Measurements from ENCODE around the gene NT5C1A.

NT5C1A gene

DNA sequence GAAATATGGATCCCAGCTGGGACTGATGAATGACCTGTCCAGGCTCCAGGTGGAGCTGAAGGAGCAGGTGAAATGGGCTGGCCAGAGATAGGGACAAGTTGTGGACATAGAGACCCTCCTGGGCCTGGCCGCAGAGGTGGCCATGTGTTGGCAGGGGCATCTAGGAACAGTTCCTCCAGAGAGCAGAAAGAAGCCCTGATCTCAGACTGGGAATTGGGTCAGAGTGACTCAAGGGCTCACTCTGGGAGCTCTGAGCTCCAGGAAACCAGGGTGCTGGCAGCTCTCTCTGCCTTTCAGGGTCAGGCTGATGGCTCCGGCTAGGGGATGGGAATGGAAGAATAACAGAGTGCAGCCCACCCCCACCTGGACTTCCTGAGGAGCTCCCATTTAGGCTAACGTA is 3.0 kb downstream of the NT5C1A start:
- Histone ChIP-seq H2AK5ac (ENCODE audit: low read depth, low read length) (no peak overlapping the region), H3K4me3 (ENCODE audit: low read length in 2 of 2) (no peak overlapping the region), H3K4ac (ENCODE audit: low read length) (no peak overlapping the region), H3K9me3 (replicated peaks in 1 of 2; ENCODE audit: control insufficient read depth in 2 of 2, insufficient read depth in 1 of 2, low read depth in 1 of 2, low read length in 2 of 2) (peaks cover 0 to 1% of the 10 kb centered on the region in 2 donors), H3K9ac (ENCODE audit: low read depth, low read length, poor library complexity) (no peak overlapping the region), H2BK12ac (ENCODE audit: low read length) (no peak overlapping the region), H3K4me2 (ENCODE audit: insufficient read depth, low read length, poor library complexity, severe bottlenecking) (no peak overlapping the region), H2BK120ac (ENCODE audit: low read depth, low read length) (no peak overlapping the region), H3K23ac (ENCODE audit: low read depth, low read length, poor library complexity) (no peak overlapping the region), H3K18ac (ENCODE audit: low read length) (no peak overlapping the region), H4K91ac (ENCODE audit: low read depth, low read length, poor library complexity) (no peak overlapping the region), H4K8ac (ENCODE audit: low read depth, low read length) (no peak overlapping the region), H3K27me3 (ENCODE audit: control insufficient read depth in 3 of 3, insufficient read depth in 3 of 3, low read depth in 1 of 3, low read length in 3 of 3) (peaks cover 6 to 81% (median 60%) of the 10 kb centered on the region in 3 experiments), H3K27ac (replicated peaks; ENCODE audit: low read length) (no peak overlapping the region), H2BK15ac (ENCODE audit: low read length) (no peak overlapping the region), H3K14ac (ENCODE audit: low read length) (no peak overlapping the region), H3K36me3 (replicated peaks in 1 of 2; ENCODE audit: control insufficient read depth in 2 of 2, insufficient read depth in 2 of 2, low read length in 2 of 2) (no peaks in the 10 kb centered on the region), H2BK5ac (ENCODE audit: low read length) (no peak overlapping the region), H2AFZ (ENCODE audit: low read length) (no peak overlapping the region), H3K79me1 (ENCODE audit: low read depth, low read length) (no peaks in the 10 kb centered on the region), H3K4me1 (ENCODE audit: control insufficient read depth in 2 of 2, insufficient read depth in 1 of 2, low read depth in 1 of 2, low read length in 2 of 2) (peaks cover 5 to 8% of the 10 kb centered on the region in 2 donors)
- no peak for DNase-seq (ENCODE audit: low spot score)
- WGBS, 2 donors (ENCODE audit: extremely low coverage in 2 of 2, insufficient read length in 2 of 2, insufficient replicate concordance in 1 of 2) = no CpG with 5 or more reads among the region's 3 CpGs

DNA sequence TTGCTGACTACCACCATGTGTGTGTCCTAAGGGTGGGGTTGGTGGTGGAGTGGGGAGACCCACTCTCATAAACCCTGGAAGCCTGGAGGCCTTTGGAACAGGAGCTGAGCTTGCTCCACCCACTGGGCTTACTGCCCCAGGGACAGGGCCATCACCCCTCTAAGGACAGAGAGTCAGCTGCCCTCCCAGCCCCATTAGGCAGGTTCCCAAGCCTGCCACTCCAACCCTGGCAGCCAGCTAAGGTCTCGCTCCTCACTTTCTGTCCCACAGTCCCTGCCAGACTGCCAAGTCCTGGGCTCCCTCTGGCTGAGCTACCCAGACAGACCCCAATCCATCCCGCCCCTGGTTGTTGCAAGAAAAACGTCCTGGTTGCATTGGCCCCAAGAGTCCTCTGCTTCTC is 3.8 kb downstream of the NT5C1A start:
- no peak for DNase-seq (ENCODE audit: low spot score)
- no CpG with 5 or more reads among the region's 3 CpGs for WGBS, 2 donors (ENCODE audit: extremely low coverage in 2 of 2, insufficient read length in 2 of 2, insufficient replicate concordance in 1 of 2)
- peaks cover 6 to 73% (median 56%) of the 10 kb centered on the region in 3 experiments for H3K27me3 ChIP-seq (ENCODE audit: control insufficient read depth in 3 of 3, insufficient read depth in 3 of 3, low read depth in 1 of 3, low read length in 3 of 3)

DNA sequence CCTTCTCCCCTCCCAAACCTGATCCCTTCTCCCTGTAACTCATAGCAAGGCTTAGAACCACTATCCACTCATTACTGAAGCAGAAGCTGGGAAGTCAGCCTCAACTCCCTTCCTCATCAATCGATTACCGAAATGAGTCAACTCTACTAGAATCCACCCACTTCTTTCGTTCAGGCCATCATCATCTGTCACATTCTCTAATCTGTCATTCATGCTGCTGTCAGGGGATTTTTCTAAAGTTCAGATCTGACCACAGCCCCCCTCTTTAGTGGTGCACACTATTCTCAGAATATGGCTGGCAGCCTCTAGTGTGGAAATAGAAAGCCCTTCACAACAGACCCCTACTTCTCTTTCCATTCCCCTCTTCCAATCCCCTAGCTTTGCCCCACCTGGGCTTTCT is 5.1 kb downstream of the NT5C1A start:
- H3K36me3 ChIP-seq (replicated peaks in 1 of 2; ENCODE audit: control insufficient read depth in 2 of 2, insufficient read depth in 2 of 2, low read length in 2 of 2) = no peaks in the 10 kb centered on the region
- no peak overlapping the region for H2AK5ac ChIP-seq (ENCODE audit: low read depth, low read length)
- no CpG with 5 or more reads among the region's 3 CpGs for WGBS, 2 donors (ENCODE audit: extremely low coverage in 2 of 2, insufficient read length in 2 of 2, insufficient replicate concordance in 1 of 2)
- no peak overlapping the region for H3K4me3 ChIP-seq (ENCODE audit: low read length in 2 of 2)
- H4K8ac ChIP-seq (ENCODE audit: low read depth, low read length) = no peak overlapping the region
- peaks cover 5 to 6% of the 10 kb centered on the region in 2 donors for H3K4me1 ChIP-seq (ENCODE audit: control insufficient read depth in 2 of 2, insufficient read depth in 1 of 2, low read depth in 1 of 2, low read length in 2 of 2)
- H3K18ac ChIP-seq (ENCODE audit: low read length) = no peak overlapping the region
- no peak overlapping the region for H2AFZ ChIP-seq (ENCODE audit: low read length)
- no peak overlapping the region for H4K91ac ChIP-seq (ENCODE audit: low read depth, low read length, poor library complexity)
- H3K23ac ChIP-seq (ENCODE audit: low read depth, low read length, poor library complexity) = no peak overlapping the region
- no peak overlapping the region for H3K4me2 ChIP-seq (ENCODE audit: insufficient read depth, low read length, poor library complexity, severe bottlenecking)
- no peak overlapping the region for H2BK15ac ChIP-seq (ENCODE audit: low read length)
- H2BK12ac ChIP-seq (ENCODE audit: low read length) = no peak overlapping the region
- H2BK120ac ChIP-seq (ENCODE audit: low read depth, low read length) = no peak overlapping the region
- no peak overlapping the region for H3K4ac ChIP-seq (ENCODE audit: low read length)
- H2BK5ac ChIP-seq (ENCODE audit: low read length) = no peak overlapping the region
- no peak overlapping the region for H3K14ac ChIP-seq (ENCODE audit: low read length)
- no peak overlapping the region for H3K9ac ChIP-seq (ENCODE audit: low read depth, low read length, poor library complexity)
- H3K27ac ChIP-seq (replicated peaks; ENCODE audit: low read length) = no peak overlapping the region
- peaks cover 6 to 65% (median 43%) of the 10 kb centered on the region in 3 experiments for H3K27me3 ChIP-seq (ENCODE audit: control insufficient read depth in 3 of 3, insufficient read depth in 3 of 3, low read depth in 1 of 3, low read length in 3 of 3)
- H3K9me3 ChIP-seq (replicated peaks in 1 of 2; ENCODE audit: control insufficient read depth in 2 of 2, insufficient read depth in 1 of 2, low read depth in 1 of 2, low read length in 2 of 2) = peaks cover 0 to 1% of the 10 kb centered on the region in 2 donors
- no peaks in the 10 kb centered on the region for H3K79me1 ChIP-seq (ENCODE audit: low read depth, low read length)
- DNase-seq (ENCODE audit: low spot score) = no peak

More for the DNA sequence above, 3.8 kb downstream of the NT5C1A start:
- H2BK120ac ChIP-seq (ENCODE audit: low read depth, low read length) = no peak overlapping the region
- H3K18ac ChIP-seq (ENCODE audit: low read length) = no peak overlapping the region
- peaks cover 0 to 1% of the 10 kb centered on the region in 2 donors for H3K9me3 ChIP-seq (replicated peaks in 1 of 2; ENCODE audit: control insufficient read depth in 2 of 2, insufficient read depth in 1 of 2, low read depth in 1 of 2, low read length in 2 of 2)
- H3K79me1 ChIP-seq (ENCODE audit: low read depth, low read length) = no peaks in the 10 kb centered on the region
- peaks cover 5 to 8% of the 10 kb centered on the region in 2 donors for H3K4me1 ChIP-seq (ENCODE audit: control insufficient read depth in 2 of 2, insufficient read depth in 1 of 2, low read depth in 1 of 2, low read length in 2 of 2)
- H3K9ac ChIP-seq (ENCODE audit: low read depth, low read length, poor library complexity) = no peak overlapping the region
- no peak overlapping the region for H3K14ac ChIP-seq (ENCODE audit: low read length)
- H3K4me3 ChIP-seq (ENCODE audit: low read length in 2 of 2) = no peak overlapping the region
- H2BK5ac ChIP-seq (ENCODE audit: low read length) = no peak overlapping the region
- no peak overlapping the region for H2BK15ac ChIP-seq (ENCODE audit: low read length)
- H3K27ac ChIP-seq (replicated peaks; ENCODE audit: low read length) = no peak overlapping the region
- no peak overlapping the region for H2AK5ac ChIP-seq (ENCODE audit: low read depth, low read length)
- no peak overlapping the region for H2AFZ ChIP-seq (ENCODE audit: low read length)
- H4K91ac ChIP-seq (ENCODE audit: low read depth, low read length, poor library complexity) = no peak overlapping the region
- H4K8ac ChIP-seq (ENCODE audit: low read depth, low read length) = no peak overlapping the region
- H3K4ac ChIP-seq (ENCODE audit: low read length) = no peak overlapping the region
- no peak overlapping the region for H3K23ac ChIP-seq (ENCODE audit: low read depth, low read length, poor library complexity)
- no peak overlapping the region for H2BK12ac ChIP-seq (ENCODE audit: low read length)
- no peaks in the 10 kb centered on the region for H3K36me3 ChIP-seq (replicated peaks in 1 of 2; ENCODE audit: control insufficient read depth in 2 of 2, insufficient read depth in 2 of 2, low read length in 2 of 2)
- H3K4me2 ChIP-seq (ENCODE audit: insufficient read depth, low read length, poor library complexity, severe bottlenecking) = no peak overlapping the region

DNA sequence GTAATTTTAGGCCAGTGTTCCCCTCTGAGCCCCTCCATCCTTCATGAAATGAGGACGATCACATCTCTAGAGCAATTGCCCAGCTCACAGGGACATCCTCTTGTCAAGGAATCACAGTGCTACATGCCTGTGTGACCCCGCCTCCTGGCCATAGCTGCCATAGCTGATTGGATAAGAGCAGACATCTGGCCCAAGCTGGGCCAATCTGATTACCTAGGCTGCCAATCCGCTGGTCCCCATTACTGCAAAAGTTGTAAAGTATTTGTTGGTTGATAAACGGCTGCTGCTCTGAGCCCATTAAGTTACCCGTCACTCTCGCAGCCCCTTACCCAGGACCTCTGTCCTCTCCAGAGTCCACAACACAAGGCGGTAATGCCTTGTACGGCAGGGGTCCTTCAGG is 8.3 kb downstream of the NT5C1A start:
- H2BK12ac ChIP-seq (ENCODE audit: low read length) = no peak overlapping the region
- H3K36me3 ChIP-seq (replicated peaks in 1 of 2; ENCODE audit: control insufficient read depth in 2 of 2, insufficient read depth in 2 of 2, low read length in 2 of 2) = no peaks in the 10 kb centered on the region
- H3K4me1 ChIP-seq (ENCODE audit: control insufficient read depth in 2 of 2, insufficient read depth in 1 of 2, low read depth in 1 of 2, low read length in 2 of 2) = no peaks in the 10 kb centered on the region
- H3K27ac ChIP-seq (replicated peaks; ENCODE audit: low read length) = no peak overlapping the region
- no peak overlapping the region for H3K4ac ChIP-seq (ENCODE audit: low read length)
- H3K27me3 ChIP-seq (ENCODE audit: control insufficient read depth in 3 of 3, insufficient read depth in 3 of 3, low read depth in 1 of 3, low read length in 3 of 3) = peaks cover 0 to 49% (median 17%) of the 10 kb centered on the region in 3 experiments
- whole genome bisulfite sequencing, 2 donors (ENCODE audit: extremely low coverage in 2 of 2, insufficient read length in 2 of 2, insufficient replicate concordance in 1 of 2) = no CpG with 5 or more reads among the region's 8 CpGs
- no peak overlapping the region for H4K91ac ChIP-seq (ENCODE audit: low read depth, low read length, poor library complexity)
- H3K14ac ChIP-seq (ENCODE audit: low read length) = no peak overlapping the region
- no peak overlapping the region for H3K18ac ChIP-seq (ENCODE audit: low read length)
- no peak overlapping the region for H2BK120ac ChIP-seq (ENCODE audit: low read depth, low read length)
- no peaks in the 10 kb centered on the region for H3K9me3 ChIP-seq (replicated peaks in 1 of 2; ENCODE audit: control insufficient read depth in 2 of 2, insufficient read depth in 1 of 2, low read depth in 1 of 2, low read length in 2 of 2)
- H3K23ac ChIP-seq (ENCODE audit: low read depth, low read length, poor library complexity) = no peak overlapping the region
- no peak overlapping the region for H4K8ac ChIP-seq (ENCODE audit: low read depth, low read length)
- no peak overlapping the region for H3K4me2 ChIP-seq (ENCODE audit: insufficient read depth, low read length, poor library complexity, severe bottlenecking)
- no peak overlapping the region for H2BK15ac ChIP-seq (ENCODE audit: low read length)
- H2AFZ ChIP-seq (ENCODE audit: low read length) = no peak overlapping the region
- H2AK5ac ChIP-seq (ENCODE audit: low read depth, low read length) = no peak overlapping the region
- H3K9ac ChIP-seq (ENCODE audit: low read depth, low read length, poor library complexity) = no peak overlapping the region
- no peaks in the 10 kb centered on the region for H3K79me1 ChIP-seq (ENCODE audit: low read depth, low read length)
- no peak for DNase-seq (ENCODE audit: low spot score)
- H2BK5ac ChIP-seq (ENCODE audit: low read length) = no peak overlapping the region
- no peak overlapping the region for H3K4me3 ChIP-seq (ENCODE audit: low read length in 2 of 2)
